Activated naive CD4-positive, alpha-beta T cell treated with anti-CD3 and anti-CD28 coated beads for 36 hours (primary cell): ENCODE measurements around the gene HTD2. TPM values are rescaled to one million over a fixed set of nuclear protein-coding genes. Genes with fewer than 3 reads are reported as not detected.

ENCODE experiments used
- CTCF ChIA-PET: fragments of 350-600 bp; sonication (Branson Sonifier 250); formaldehyde crosslinking; loops from one replicate; lab custom pipeline; 2021; ENCODE audit warnings: antibody characterized with exemption; lab: Charles Lee
- DNase-seq: peaks from one replicate; pipeline ENCODE4 v3.0.0-alpha.2; 2020
- H3K27ac Mint-ChIP-seq: one replicate; pipeline ENCODE4 v1.8.0; 2021; ENCODE audit warnings: mild to moderate bottlenecking, mixed read lengths
- H3K27me3 Mint-ChIP-seq: one replicate; pipeline ENCODE4 v1.8.0; 2021; ENCODE audit warnings: low read depth, mixed read lengths
- H3K36me3 Mint-ChIP-seq: one replicate; pipeline ENCODE4 v1.8.0; 2021; ENCODE audit warnings: low read depth, mixed read lengths
- H3K4me1 Mint-ChIP-seq: one replicate; pipeline ENCODE4 v1.8.0; 2021; ENCODE audit warnings: low read depth, mixed read lengths
- H3K4me3 Mint-ChIP-seq: one replicate; pipeline ENCODE4 v1.8.0; 2021; ENCODE audit warnings: mild to moderate bottlenecking, moderate library complexity, mixed read lengths
- H3K9me3 Mint-ChIP-seq: one replicate; pipeline ENCODE4 v1.8.0; 2021; ENCODE audit warnings: mixed read lengths
- intact Hi-C: fragments of 100-400 bp; cut with micrococcal nuclease; formaldehyde crosslinking; loops from one replicate; pipeline ENCODE4 v1.15.1; 2023
- total RNA-seq, 2 experiments: library from RNA; stranded (reverse); gene quantifications; one replicate each; pipeline ENCODE4 v1.2.3, GENCODE V29; 2021

The HTD2 gene
- total RNA-seq, 2 experiments from 2014 or later: 6.9 to 8.1 TPM

- H3K27ac Mint-ChIP-seq: no peak overlapping the region
- H3K9me3 Mint-ChIP-seq: no peaks in the 10 kb centered on the region
- CTCF ChIA-PET: interaction anchor here (0.6 to 1.6 kb wide), 5 partner anchors 12 to 181 kb away, joined by 3 to 4 read pairs (median 4); no protein-coding TSS in a partner anchor
- intact Hi-C loops: no loop called here
- peaks cover 43% of the 10 kb centered on the region for H3K4me1 Mint-ChIP-seq
- no peak for DNase-seq
- H3K4me3 Mint-ChIP-seq: no peak overlapping the region
- no peaks in the 10 kb centered on the region for H3K27me3 Mint-ChIP-seq
- peaks cover 9% of the 10 kb centered on the region for H3K36me3 Mint-ChIP-seq
These were observed 43.7 kb downstream of the HTD2 start for GRCh38 chr3:58349792-58350626.

DNA sequence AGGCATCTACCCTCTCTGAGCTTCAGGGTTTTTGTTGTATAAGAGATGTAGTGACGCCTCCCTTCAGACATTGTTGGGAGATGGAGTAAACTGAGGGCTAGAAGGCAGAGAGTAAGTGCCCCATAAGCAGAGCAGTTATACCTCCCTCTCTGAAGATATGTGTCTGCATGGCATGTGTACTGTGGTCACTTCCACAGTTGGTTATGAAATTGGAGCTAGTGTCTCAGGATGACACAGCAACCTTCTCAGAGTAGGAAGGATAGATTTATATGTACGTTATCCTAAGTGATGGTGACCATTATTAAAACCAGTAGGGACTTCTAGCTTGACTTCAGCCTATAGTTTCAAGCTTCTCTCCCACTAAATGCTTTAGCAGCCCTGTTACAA lies 44.3 kb downstream of the HTD2 start:
- Mint-ChIP-seq H3K4me1 (peaks cover 46% of the 10 kb centered on the region), H3K9me3 (no peaks in the 10 kb centered on the region), H3K27ac (no peak overlapping the region), H3K36me3 (peaks cover 10% of the 10 kb centered on the region), H3K4me3 (no peak overlapping the region), H3K27me3 (no peaks in the 10 kb centered on the region)
- CTCF ChIA-PET: interaction anchor here (0.7 to 1.6 kb wide), 3 partner anchors 16 to 180 kb away, joined by 4 read pairs; no protein-coding TSS in a partner anchor
- no peak for DNase-seq
- intact Hi-C loops: no loop called here

DNA sequence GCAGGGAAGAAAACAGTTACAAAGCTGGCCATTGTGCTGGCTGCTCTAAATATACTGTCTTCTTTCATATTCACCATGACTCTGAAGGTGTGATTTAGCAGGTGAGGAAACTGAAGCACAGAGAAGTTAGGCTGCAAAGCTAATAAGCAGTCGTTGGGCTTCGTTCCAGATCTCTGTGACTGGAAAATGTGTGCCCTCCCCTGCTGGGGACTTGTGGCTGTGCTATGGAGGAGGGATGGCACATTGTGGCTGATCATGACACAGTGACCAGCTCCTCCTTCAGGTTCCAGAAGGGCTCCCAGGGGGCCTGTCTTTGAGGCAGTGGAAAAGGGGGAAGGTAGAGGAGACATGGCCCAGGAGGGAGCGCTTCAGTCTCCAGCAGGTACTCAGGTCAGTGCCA lies 45.6 kb downstream of the HTD2 start:
- Mint-ChIP-seq H3K4me1 (peaks cover 38% of the 10 kb centered on the region), H3K9me3 (no peaks in the 10 kb centered on the region), H3K27ac (no peak overlapping the region), H3K27me3 (no peaks in the 10 kb centered on the region), H3K36me3 (peaks cover 10% of the 10 kb centered on the region), H3K4me3 (no peak overlapping the region)
- CTCF ChIA-PET: no interaction called here
- intact Hi-C loops: no loop called here
- DNase-seq: no peak

DNA sequence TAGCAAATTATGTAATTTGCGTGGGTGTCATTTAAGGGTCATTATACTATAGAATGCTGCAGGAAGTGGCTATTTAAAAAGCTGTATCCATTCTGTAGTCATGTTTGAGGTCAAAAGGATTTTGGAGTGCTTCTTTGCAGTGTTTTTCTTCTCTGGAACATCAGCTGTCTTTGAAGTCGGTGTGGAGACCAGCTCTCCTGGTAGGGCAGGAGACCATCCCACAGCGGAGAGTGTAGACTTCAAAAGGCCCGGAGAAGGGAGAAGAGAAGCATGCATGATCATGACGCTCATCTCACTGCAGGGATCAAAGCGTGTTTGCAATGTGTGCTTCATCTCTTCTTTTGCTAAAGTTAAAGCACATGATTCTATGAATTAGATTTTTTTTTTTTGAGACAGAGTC lies 46.3 kb downstream of the HTD2 start:
- peaks cover 41% of the 10 kb centered on the region for H3K4me1 Mint-ChIP-seq
- no peaks in the 10 kb centered on the region for H3K27me3 Mint-ChIP-seq
- peaks cover 8% of the 10 kb centered on the region for H3K36me3 Mint-ChIP-seq
- no peak for DNase-seq
- intact Hi-C loops: no loop called here
- CTCF ChIA-PET: no interaction called here
- H3K9me3 Mint-ChIP-seq: no peaks in the 10 kb centered on the region
- H3K4me3 Mint-ChIP-seq: no peak overlapping the region
- no peak overlapping the region for H3K27ac Mint-ChIP-seq

GRCh38 chr3:58353722-58354553 lies 47.6 kb downstream of the HTD2 start:
- peaks cover 41% of the 10 kb centered on the region for H3K4me1 Mint-ChIP-seq

GRCh38 chr3:58355179-58355578 lies 48.9 kb downstream of the HTD2 start:
- intact Hi-C loops: loop anchor here (2.0 kb wide), 1 partner anchor 30 kb away; no protein-coding TSS in a partner anchor
- no peaks in the 10 kb centered on the region for H3K27me3 Mint-ChIP-seq
- H3K4me3 Mint-ChIP-seq: no peak overlapping the region
- H3K4me1 Mint-ChIP-seq: peaks cover 32% of the 10 kb centered on the region
- no peaks in the 10 kb centered on the region for H3K9me3 Mint-ChIP-seq
- DNase-seq: no peak
- no peak overlapping the region for H3K27ac Mint-ChIP-seq
- CTCF ChIA-PET: interaction anchor here (1.1 to 2.1 kb wide), 2 partner anchors 49 to 61 kb away, joined by 5 to 6 read pairs; partner anchors contain the start of genes HTD2 and RPP14
- H3K36me3 Mint-ChIP-seq: peaks cover 5% of the 10 kb centered on the region

More at GRCh38 chr3:58353722-58354553, 47.6 kb downstream of the HTD2 start:
- peak; percentile 53 for DNase-seq
- H3K27ac Mint-ChIP-seq: peak overlapping the region; percentile 87
- peaks cover 6% of the 10 kb centered on the region for H3K36me3 Mint-ChIP-seq
- H3K9me3 Mint-ChIP-seq: no peaks in the 10 kb centered on the region
- H3K27me3 Mint-ChIP-seq: no peaks in the 10 kb centered on the region
- CTCF ChIA-PET: interaction anchor here (0.6 to 2.1 kb wide), 5 partner anchors 10 to 60 kb away, joined by 3 to 5 read pairs (median 3); partner anchors contain the start of genes HTD2 and RPP14
- H3K4me3 Mint-ChIP-seq: peak overlapping the region; percentile 60
- intact Hi-C loops: loop anchor here (1.0 to 2.0 kb wide), 3 partner anchors 8 to 29 kb away; no protein-coding TSS in a partner anchor

GRCh38 chr3:58356054-58356453 lies 49.7 kb downstream of the HTD2 start:
- intact Hi-C loops: no loop called here
- no peaks in the 10 kb centered on the region for H3K27me3 Mint-ChIP-seq
- CTCF ChIA-PET: interaction anchor here (0.6 to 1.1 kb wide), 5 partner anchors 34 to 421 kb away, joined by 3 to 6 read pairs (median 3); no protein-coding TSS in a partner anchor
- H3K4me1 Mint-ChIP-seq: peaks cover 25% of the 10 kb centered on the region
- no peaks in the 10 kb centered on the region for H3K9me3 Mint-ChIP-seq
- DNase-seq: no peak
- peak overlapping the region; percentile 59 for H3K27ac Mint-ChIP-seq
- H3K36me3 Mint-ChIP-seq: peaks cover 1% of the 10 kb centered on the region
- H3K4me3 Mint-ChIP-seq: no peak overlapping the region

- Mint-ChIP-seq H3K4me3 (no peak overlapping the region), H3K9me3 (no peaks in the 10 kb centered on the region), H3K27me3 (no peaks in the 10 kb centered on the region), H3K36me3 (peaks cover 3% of the 10 kb centered on the region), H3K27ac (no peak overlapping the region), H3K4me1 (peaks cover 22% of the 10 kb centered on the region)
- CTCF ChIA-PET: interaction anchor here (0.6 kb wide), 1 partner anchor 32 kb away, joined by 7 read pairs; no protein-coding TSS in a partner anchor
- intact Hi-C loops: no loop called here
- DNase-seq: no peak
These were observed 51.1 kb downstream of the HTD2 start for GRCh38 chr3:58357402-58357801.

DNA sequence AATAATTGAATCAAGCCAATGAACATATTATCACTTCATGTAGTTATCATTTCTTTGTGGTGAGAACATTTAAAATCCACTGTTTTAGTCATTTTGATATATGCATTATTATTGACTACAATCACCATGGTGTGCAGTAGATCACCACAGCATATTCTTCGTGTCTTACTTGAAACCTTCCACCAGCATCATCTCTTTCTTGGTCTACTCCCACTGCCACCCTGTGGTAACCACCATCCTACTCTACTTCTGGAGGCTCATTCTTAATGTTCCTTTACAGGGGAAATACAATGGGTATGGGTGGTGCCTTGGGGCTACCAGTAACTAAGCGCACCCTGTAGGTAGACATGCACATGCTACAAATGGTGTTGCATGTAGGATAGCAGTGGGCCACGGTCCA lies 51.8 kb downstream of the HTD2 start:
- H3K9me3 Mint-ChIP-seq: no peaks in the 10 kb centered on the region
- no peak overlapping the region for H3K4me3 Mint-ChIP-seq
- DNase-seq: no peak
- H3K36me3 Mint-ChIP-seq: peaks cover 3% of the 10 kb centered on the region
- intact Hi-C loops: no loop called here
- peaks cover 19% of the 10 kb centered on the region for H3K4me1 Mint-ChIP-seq
- no peak overlapping the region for H3K27ac Mint-ChIP-seq
- CTCF ChIA-PET: no interaction called here
- H3K27me3 Mint-ChIP-seq: no peaks in the 10 kb centered on the region

- DNase-seq: no peak
- Mint-ChIP-seq H3K27me3 (no peaks in the 10 kb centered on the region), H3K27ac (no peak overlapping the region), H3K4me3 (no peak overlapping the region), H3K36me3 (peaks cover 4% of the 10 kb centered on the region), H3K9me3 (no peaks in the 10 kb centered on the region), H3K4me1 (peaks cover 17% of the 10 kb centered on the region)
- intact Hi-C loops: no loop called here
- CTCF ChIA-PET: no interaction called here
These were observed 52.5 kb downstream of the HTD2 start for GRCh38 chr3:58358808-58359207.

- intact Hi-C loops: no loop called here
- Mint-ChIP-seq H3K9me3 (no peaks in the 10 kb centered on the region), H3K4me3 (no peak overlapping the region), H3K4me1 (peaks cover 16% of the 10 kb centered on the region), H3K36me3 (peaks cover 4% of the 10 kb centered on the region), H3K27ac (no peak overlapping the region), H3K27me3 (no peaks in the 10 kb centered on the region)
- DNase-seq: no peak
- CTCF ChIA-PET: no interaction called here
These were observed 53.3 kb downstream of the HTD2 start for GRCh38 chr3:58359621-58360020.

GRCh38 chr3:58361866-58362265 lies 55.5 kb downstream of the HTD2 start:
- Mint-ChIP-seq H3K4me1 (peaks cover 23% of the 10 kb centered on the region), H3K27me3 (no peaks in the 10 kb centered on the region), H3K36me3 (peaks cover 6% of the 10 kb centered on the region), H3K9me3 (no peaks in the 10 kb centered on the region), H3K4me3 (no peak overlapping the region), H3K27ac (no peak overlapping the region)
- intact Hi-C loops: no loop called here
- DNase-seq: no peak
- CTCF ChIA-PET: no interaction called here
